LNCaP clone FGC (cell line): ENCODE data around the gene DPP4.

ENCODE experiments used
- DNase-seq: peaks from one replicate; pipeline ENCODE4 v3.0.0-alpha.2; 2011; ENCODE audit warnings: low read depth
- H3K4me3 ChIP-seq: 2 replicates; pipeline ENCODE4 v1.5.1; 2011; ENCODE audit warnings: mild to moderate bottlenecking, low read depth, low read length, control low read depth
- TF ChIP-seq, protein P1 (sequence below): IDR thresholded peaks from 2 replicates; pipeline ENCODE4 v1.5.1; 2012; ENCODE audit warnings: mild to moderate bottlenecking; ENCODE audit not compliant: control insufficient read depth, insufficient read depth; ENCODE audit errors: extremely low read depth

The DPP4 gene

DNA sequence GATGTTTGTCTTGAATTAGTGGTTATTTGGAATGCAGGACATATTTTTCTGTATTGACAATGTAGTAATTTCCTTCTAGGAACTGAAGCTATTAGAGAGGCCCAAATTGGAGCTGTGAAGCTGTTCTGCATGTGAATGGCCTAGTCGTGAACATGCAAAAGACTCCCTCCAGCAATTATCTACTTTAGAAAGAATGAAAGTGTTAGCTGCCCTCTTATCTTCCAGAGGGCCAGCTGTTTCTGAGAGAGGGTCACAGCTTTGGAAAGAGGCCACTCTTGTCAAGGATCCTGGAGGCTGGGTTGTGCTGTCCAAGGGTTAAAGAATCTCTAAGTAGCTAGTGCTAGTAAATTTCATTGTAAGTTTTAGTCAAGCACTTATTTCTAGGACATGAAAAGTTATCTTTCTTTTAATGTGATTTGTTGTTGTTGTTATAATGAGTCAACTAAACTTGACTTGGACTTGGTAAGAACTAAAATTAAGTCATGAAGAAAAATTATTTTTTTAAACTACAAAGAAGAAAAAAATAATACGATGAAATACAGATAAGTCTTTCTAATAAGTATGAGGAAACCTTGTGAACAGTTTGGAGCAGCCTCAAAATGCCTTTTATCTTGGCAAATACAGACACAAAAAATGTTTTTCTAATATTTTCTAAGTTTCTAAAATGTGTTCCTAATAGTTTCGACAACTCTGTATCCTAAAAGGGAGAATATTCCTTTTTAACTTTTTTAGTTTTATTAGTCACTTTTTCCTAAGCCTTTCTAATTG lies 36.8 kb downstream of the DPP4 start:
- TF ChIP-seq, protein P1, sequence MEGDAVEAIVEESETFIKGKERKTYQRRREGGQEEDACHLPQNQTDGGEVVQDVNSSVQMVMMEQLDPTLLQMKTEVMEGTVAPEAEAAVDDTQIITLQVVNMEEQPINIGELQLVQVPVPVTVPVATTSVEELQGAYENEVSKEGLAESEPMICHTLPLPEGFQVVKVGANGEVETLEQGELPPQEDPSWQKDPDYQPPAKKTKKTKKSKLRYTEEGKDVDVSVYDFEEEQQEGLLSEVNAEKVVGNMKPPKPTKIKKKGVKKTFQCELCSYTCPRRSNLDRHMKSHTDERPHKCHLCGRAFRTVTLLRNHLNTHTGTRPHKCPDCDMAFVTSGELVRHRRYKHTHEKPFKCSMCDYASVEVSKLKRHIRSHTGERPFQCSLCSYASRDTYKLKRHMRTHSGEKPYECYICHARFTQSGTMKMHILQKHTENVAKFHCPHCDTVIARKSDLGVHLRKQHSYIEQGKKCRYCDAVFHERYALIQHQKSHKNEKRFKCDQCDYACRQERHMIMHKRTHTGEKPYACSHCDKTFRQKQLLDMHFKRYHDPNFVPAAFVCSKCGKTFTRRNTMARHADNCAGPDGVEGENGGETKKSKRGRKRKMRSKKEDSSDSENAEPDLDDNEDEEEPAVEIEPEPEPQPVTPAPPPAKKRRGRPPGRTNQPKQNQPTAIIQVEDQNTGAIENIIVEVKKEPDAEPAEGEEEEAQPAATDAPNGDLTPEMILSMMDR: no peak
- no peak for DNase-seq
- no peak overlapping the region for H3K4me3 ChIP-seq

DNA sequence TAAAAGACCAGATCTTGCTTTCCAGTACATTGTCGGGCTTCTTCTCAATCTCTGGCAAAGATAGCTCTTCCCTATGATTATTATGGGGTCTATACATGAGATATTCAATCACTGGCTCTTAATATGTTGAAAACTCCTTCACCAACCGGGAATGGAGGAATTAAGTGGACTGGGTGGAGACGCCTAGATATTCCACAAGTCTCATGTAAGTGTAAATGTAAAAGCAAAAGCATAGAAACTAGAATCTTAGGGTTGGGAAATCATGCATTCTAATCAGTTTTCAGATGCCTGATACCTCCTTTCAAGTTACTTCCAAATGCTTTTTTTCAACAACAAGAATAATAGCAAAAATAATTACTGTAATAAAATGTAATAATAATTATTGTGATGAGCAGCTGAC lies 38.0 kb downstream of the DPP4 start:
- no peak for DNase-seq
- TF ChIP-seq, protein P1: no peak
- no peak overlapping the region for H3K4me3 ChIP-seq

DNA sequence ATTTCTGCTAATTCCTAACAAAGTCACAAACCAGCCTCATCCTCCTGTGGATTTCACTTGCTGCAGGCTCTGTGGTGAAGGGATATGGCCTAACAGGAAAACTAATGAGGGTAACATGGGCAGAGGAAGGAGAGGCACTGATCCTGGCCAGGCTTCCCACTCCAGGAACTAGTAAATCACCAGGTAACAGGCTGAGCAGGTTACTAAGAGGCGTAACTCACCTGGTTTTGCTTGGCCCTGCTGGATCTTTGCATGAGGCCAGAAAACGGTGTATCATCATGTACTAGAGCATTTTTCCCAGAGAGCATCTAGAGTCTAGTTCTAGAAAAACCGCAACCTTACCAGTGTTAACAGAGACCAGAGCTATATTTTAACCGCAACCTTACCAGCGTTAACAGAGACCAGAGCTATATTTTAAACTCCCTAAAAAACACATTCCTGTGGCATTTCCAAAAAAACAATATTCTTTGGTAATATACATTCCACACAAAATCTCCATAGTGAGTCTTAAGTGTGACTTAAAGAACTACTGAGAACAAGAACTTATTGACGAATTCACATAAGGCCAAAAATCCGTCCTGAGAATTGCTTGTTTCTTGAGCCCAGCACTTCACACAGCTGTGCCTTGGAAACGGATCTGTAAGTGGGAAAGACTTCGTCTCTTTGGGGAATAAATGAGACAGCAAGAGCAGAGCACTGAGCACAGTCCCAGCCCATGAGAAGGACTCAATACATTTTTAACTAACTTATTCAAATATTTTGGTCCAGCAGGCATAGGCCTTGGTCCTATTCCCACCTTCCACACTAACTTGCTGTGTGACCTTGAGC lies 43.4 kb downstream of the DPP4 start:
- TF ChIP-seq, protein P1: no peak
- DNase-seq: no peak
- H3K4me3 ChIP-seq: no peak overlapping the region

DNA sequence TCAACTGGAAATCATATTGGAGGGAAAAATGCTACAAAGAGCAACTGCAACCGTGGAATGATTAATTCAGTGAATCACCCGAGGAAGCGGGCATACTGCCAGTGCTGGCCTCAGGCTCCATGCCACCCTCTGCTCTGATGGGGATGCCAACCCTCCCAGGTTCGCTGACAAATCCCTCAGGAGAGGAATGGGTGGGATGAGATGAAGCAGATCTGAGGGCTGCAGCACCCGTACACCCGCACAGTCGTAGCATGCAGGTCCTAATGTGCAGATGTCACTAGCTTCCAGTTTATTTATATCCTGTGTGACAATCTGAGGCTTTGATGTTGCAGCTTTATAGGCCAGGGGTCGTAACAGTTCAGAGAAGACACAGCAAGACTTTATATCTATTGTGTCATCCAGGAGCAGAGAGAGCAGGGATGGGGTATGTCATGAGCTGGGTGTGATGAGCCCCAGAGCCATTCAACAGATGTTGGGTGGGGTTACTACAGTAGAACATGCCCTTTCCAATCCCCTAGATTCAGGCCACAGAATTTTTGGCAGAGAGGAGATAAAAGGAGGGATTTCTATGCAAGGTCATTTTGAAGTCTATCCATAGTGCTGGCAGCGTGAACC lies 44.6 kb downstream of the DPP4 start:
- TF ChIP-seq, protein P1: no peak
- no peak for DNase-seq
- no peak overlapping the region for H3K4me3 ChIP-seq

DNA sequence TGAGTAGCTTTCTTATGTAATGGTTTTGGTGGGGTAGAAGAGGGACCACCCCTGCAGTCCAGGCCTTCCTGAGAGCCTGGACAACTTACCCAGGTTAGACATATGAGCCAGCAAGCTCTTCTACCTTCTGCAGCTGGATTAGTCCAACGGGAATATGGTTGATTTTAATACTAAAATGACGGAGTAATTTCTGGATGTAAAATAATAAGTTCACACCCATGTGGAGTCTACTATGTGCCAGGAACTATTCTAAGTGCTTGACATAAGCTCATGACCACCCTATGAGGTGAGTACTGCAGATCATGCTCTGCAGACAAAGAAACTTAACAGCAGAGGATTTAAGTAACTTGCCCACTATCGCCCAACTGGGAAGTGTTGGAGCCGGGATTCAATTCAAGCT lies 45.5 kb downstream of the DPP4 start:
- no peak overlapping the region for H3K4me3 ChIP-seq
- no peak for DNase-seq
- TF ChIP-seq, protein P1: no peak

DNA sequence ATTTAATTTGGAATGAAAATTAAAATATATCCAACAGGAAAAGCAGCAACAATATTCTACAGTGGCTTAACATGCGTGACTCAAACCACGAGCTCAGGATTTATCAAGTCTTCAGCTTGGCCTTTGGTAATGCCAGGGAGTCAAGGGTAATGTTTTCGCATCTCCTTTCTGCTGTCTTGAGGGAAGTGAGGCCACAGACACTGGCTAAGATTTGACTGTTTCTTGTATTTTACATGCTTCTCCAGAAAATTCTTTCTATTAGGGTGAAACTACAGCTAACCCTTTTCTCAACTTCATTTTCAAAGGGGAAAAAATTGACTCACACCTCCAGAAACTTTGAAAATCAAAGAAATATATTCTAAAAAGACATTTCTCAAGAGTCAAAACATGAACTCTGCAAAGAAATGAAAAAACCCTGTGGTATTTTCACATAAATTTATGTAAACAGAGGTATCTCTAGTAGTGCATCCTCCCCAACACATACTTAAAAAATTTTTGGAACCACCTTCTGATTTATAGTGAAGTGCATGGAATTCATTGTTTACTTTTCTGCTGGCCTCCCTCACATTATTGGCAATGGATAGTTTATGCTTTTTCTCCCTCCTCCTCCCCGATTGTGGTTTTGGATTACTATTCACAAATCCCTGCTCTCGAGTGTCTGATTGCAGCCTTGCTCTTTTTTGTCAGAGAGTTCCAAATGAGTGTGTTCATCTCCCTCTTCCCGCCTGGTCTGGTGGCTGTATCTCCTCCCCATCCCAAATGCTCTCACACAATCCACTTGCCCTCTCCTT lies 48.7 kb downstream of the DPP4 start:
- no peak overlapping the region for H3K4me3 ChIP-seq
- no peak for DNase-seq
- TF ChIP-seq, protein P1: no peak
